ENCODE results near the gene ROR1. TPM values are rescaled to one million over a fixed set of nuclear protein-coding genes. Genes with fewer than 3 reads are reported as not detected.
A peak's percentile ranks its signal among the peaks of the same experiment; 100 is the strongest.

ROR1 gene
- total RNA-seq, 1 donor from 2014 or later = 30.3 TPM

DNA sequence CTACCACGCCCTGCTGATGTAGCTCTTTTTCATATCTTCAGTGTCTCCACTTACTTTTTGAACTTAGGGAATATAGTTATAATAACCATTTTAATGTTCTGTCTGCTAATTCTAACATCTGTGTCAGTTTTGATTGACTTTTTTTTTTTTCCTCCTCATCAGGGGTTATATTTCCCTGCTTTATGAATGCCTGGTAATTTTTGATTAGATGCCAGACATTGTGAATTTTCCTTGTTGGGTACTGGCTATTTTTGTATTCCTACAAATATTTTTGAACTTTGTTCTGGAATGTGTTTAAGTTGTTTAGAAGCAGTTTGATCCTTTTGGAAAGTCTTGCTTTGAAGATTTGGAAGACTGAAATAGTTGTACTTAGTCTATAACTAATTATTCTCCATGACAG lies 82.1 kb downstream of the ROR1 start:
- Histone ChIP-seq H3K27ac (no peak overlapping the region), H3K79me2 (ENCODE audit: low read depth) (peaks cover 100% of the 10 kb centered on the region), H4K20me1 (ENCODE audit: low read depth) (peaks cover 61% of the 10 kb centered on the region), H3K9me3 (ENCODE audit: low read depth) (no peaks in the 10 kb centered on the region), H2AFZ (replicated peaks) (no peak overlapping the region), H3K27me3 (no peaks in the 10 kb centered on the region), H3K4me2 (no peak overlapping the region), H3K4me3 (no peak overlapping the region), H3K4me1 (peaks cover 52% of the 10 kb centered on the region), H3K9ac (no peak overlapping the region), H3F3A (ENCODE audit: low read depth) (peaks cover 15% of the 10 kb centered on the region), H3K36me3 (no peaks in the 10 kb centered on the region)
- Mint-ChIP-seq H3K27me3 (ENCODE audit: insufficient read depth, low read depth) (peaks cover 8% of the 10 kb centered on the region), H3K9me3 (peaks cover 20% of the 10 kb centered on the region), H3K27ac (no peak overlapping the region), H3K4me3 (no peak overlapping the region), H3K36me3 (peaks cover 16% of the 10 kb centered on the region), H3K4me1 (peaks cover 51% of the 10 kb centered on the region)
- TF ChIP-seq EZH2 (IDR thresholded peaks at IDR 0.05) (no peak), EZH2phosphoT487 (IDR thresholded peaks at IDR 0.05) (no peak)
- TF ChIP-seq, protein P1, sequence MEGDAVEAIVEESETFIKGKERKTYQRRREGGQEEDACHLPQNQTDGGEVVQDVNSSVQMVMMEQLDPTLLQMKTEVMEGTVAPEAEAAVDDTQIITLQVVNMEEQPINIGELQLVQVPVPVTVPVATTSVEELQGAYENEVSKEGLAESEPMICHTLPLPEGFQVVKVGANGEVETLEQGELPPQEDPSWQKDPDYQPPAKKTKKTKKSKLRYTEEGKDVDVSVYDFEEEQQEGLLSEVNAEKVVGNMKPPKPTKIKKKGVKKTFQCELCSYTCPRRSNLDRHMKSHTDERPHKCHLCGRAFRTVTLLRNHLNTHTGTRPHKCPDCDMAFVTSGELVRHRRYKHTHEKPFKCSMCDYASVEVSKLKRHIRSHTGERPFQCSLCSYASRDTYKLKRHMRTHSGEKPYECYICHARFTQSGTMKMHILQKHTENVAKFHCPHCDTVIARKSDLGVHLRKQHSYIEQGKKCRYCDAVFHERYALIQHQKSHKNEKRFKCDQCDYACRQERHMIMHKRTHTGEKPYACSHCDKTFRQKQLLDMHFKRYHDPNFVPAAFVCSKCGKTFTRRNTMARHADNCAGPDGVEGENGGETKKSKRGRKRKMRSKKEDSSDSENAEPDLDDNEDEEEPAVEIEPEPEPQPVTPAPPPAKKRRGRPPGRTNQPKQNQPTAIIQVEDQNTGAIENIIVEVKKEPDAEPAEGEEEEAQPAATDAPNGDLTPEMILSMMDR (IDR thresholded peaks at IDR 0.05) = no peak
- no peak for DNase-seq (ENCODE audit: low spot score)

DNA sequence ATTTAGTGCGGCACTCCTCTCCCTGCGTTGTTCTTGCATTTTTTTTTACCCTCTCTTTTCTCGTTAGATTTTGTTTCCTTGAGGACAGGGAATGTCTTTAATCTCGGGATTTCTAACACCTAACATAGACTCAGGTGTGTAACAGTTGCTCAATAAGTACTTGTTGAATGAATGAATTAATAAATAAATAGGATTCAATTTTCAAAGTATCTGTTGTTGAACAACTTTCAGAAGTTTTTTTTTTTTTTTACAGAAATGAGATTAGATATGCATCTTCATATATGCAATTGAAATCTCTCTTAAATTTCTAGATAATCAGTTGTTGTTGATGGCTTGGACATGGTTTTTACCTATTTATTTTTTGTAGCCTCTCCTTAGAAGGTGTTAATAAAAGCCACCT lies 83.1 kb downstream of the ROR1 start:
- peaks cover 16% of the 10 kb centered on the region for H3K36me3 Mint-ChIP-seq
- no peaks in the 10 kb centered on the region for H3K27me3 ChIP-seq
- H3F3A ChIP-seq (ENCODE audit: low read depth) = peaks cover 15% of the 10 kb centered on the region
- no peaks in the 10 kb centered on the region for H3K36me3 ChIP-seq
- H3K9ac ChIP-seq = no peak overlapping the region
- H3K4me1 Mint-ChIP-seq = peaks cover 43% of the 10 kb centered on the region
- no peak for DNase-seq (ENCODE audit: low spot score)
- peaks cover 100% of the 10 kb centered on the region for H3K79me2 ChIP-seq (ENCODE audit: low read depth)
- no peak overlapping the region for H3K27ac ChIP-seq
- no peak overlapping the region for H3K27ac Mint-ChIP-seq
- H3K4me1 ChIP-seq = peaks cover 49% of the 10 kb centered on the region
- H3K27me3 Mint-ChIP-seq (ENCODE audit: insufficient read depth, low read depth) = peaks cover 8% of the 10 kb centered on the region
- H2AFZ ChIP-seq (replicated peaks) = no peak overlapping the region
- peaks cover 20% of the 10 kb centered on the region for H3K9me3 Mint-ChIP-seq
- TF ChIP-seq EZH2phosphoT487 (IDR thresholded peaks at IDR 0.05) (no peak), EZH2 (IDR thresholded peaks at IDR 0.05) (no peak)
- TF ChIP-seq, protein P1 (IDR thresholded peaks at IDR 0.05) = no peak
- no peaks in the 10 kb centered on the region for H3K9me3 ChIP-seq (ENCODE audit: low read depth)
- peaks cover 66% of the 10 kb centered on the region for H4K20me1 ChIP-seq (ENCODE audit: low read depth)
- H3K4me3 Mint-ChIP-seq = no peak overlapping the region
- H3K4me3 ChIP-seq = no peak overlapping the region
- H3K4me2 ChIP-seq = no peak overlapping the region

DNA sequence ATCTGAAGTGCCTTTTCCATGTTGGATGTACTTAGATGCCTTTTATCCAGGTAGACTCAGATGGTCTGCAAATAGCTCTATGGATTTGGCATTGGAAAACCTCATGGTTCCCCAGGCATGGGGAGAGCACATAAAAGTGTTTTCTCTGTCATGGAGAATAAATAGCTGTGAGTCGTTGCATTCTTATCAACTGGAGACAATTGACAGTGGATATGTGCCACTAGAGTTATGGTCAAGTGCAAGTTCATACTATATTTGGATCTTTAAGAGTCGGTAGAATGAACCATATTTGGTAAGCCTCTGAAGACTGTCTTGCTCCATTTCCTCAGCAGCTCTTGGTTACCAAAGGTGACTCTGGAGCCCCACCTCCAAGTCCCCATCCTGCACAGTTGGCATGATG lies 83.7 kb downstream of the ROR1 start:
- peaks cover 64% of the 10 kb centered on the region for H4K20me1 ChIP-seq (ENCODE audit: low read depth)
- Mint-ChIP-seq H3K27me3 (ENCODE audit: insufficient read depth, low read depth) (peaks cover 5% of the 10 kb centered on the region), H3K9me3 (peaks cover 20% of the 10 kb centered on the region), H3K4me1 (peaks cover 37% of the 10 kb centered on the region), H3K4me3 (no peak overlapping the region), H3K27ac (no peak overlapping the region), H3K36me3 (peaks cover 16% of the 10 kb centered on the region)
- H3K27ac ChIP-seq = no peak overlapping the region
- no peak overlapping the region for H3K4me3 ChIP-seq
- no peak overlapping the region for H3K9ac ChIP-seq
- H3K9me3 ChIP-seq (ENCODE audit: low read depth) = no peaks in the 10 kb centered on the region
- H3K27me3 ChIP-seq = no peaks in the 10 kb centered on the region
- DNase-seq (ENCODE audit: low spot score) = no peak
- H3K4me2 ChIP-seq = peak overlapping the region; percentile 36
- TF ChIP-seq, protein P1 (IDR thresholded peaks at IDR 0.05) = no peak
- no peak for TF ChIP-seq EZH2 (IDR thresholded peaks at IDR 0.05)
- TF ChIP-seq EZH2phosphoT487 (IDR thresholded peaks at IDR 0.05) = no peak
- peaks cover 100% of the 10 kb centered on the region for H3K79me2 ChIP-seq (ENCODE audit: low read depth)
- H3K36me3 ChIP-seq = no peaks in the 10 kb centered on the region
- H2AFZ ChIP-seq (replicated peaks) = no peak overlapping the region
- peaks cover 44% of the 10 kb centered on the region for H3K4me1 ChIP-seq
- H3F3A ChIP-seq (ENCODE audit: low read depth) = peaks cover 15% of the 10 kb centered on the region

Data from neural progenitor cell (in vitro differentiated cells).